SK-N-SH treated with all-trans-retinoic acid at 6 μM for 48 hours (cell line): ENCODE results near the gene CCDC154.

Experiments used
- ATAC-seq: fragments of 200-7000 bp; cut with Tn5 transposase; 3 replicates; pipeline ENCODE4 v1.9.1; 2020; ENCODE audit warnings: mild to moderate bottlenecking, moderate library complexity
- ARNTL ChIP-seq: fragments of 450-650 bp; formaldehyde crosslinking; IDR thresholded peaks from 2 replicates; pipeline ENCODE4 v1.5.0; 2020; ENCODE audit warnings: low read depth, mild to moderate bottlenecking, moderate library complexity, borderline replicate concordance
- BACH2 ChIP-seq: fragments of 250-450 bp; sonication (Bioruptor Pico); IDR thresholded peaks from 2 replicates; pipeline ENCODE4 v1.9.0; 2021; ENCODE audit warnings: mild to moderate bottlenecking, borderline replicate concordance
- CSDC2 ChIP-seq: fragments of 250-450 bp; sonication (Bioruptor Pico); IDR thresholded peaks from 2 replicates; pipeline ENCODE4 v1.5.0; 2020; ENCODE audit warnings: mild to moderate bottlenecking, moderate library complexity
- ESRRG ChIP-seq: fragments of 250-450 bp; sonication (Bioruptor Pico); IDR thresholded peaks from 2 replicates; pipeline ENCODE4 v1.6.1; 2021; ENCODE audit warnings: mild to moderate bottlenecking
- GLIS3 ChIP-seq: fragments of 250-450 bp; sonication (Bioruptor Pico); IDR thresholded peaks from 2 replicates; pipeline ENCODE4 v1.5.0; 2020; ENCODE audit warnings: mild to moderate bottlenecking, moderate library complexity
- ISL1 ChIP-seq: fragments of 250-450 bp; sonication (Bioruptor Pico); IDR thresholded peaks from 2 replicates; pipeline ENCODE4 v2.1.2; 2022; ENCODE audit warnings: mild to moderate bottlenecking, moderate library complexity
- OSR1 ChIP-seq: fragments of 250-450 bp; sonication (Bioruptor Pico); IDR thresholded peaks from 2 replicates; pipeline ENCODE4 v1.8.0; 2022; ENCODE audit warnings: moderate library complexity, mild to moderate bottlenecking, inconsistent platforms
- PATZ1 ChIP-seq: fragments of 250-450 bp; sonication (Bioruptor Pico); IDR thresholded peaks from 2 replicates; pipeline ENCODE4 v1.8.0; 2020; ENCODE audit warnings: mild to moderate bottlenecking, moderate library complexity, borderline replicate concordance
- POU6F1 ChIP-seq: fragments of 250-450 bp; sonication (Bioruptor Pico); IDR thresholded peaks from 2 replicates; pipeline ENCODE4 v1.8.0; 2021; ENCODE audit warnings: low read depth, mild to moderate bottlenecking, moderate library complexity, borderline replicate concordance
- RARB ChIP-seq: fragments of 250-450 bp; sonication (Bioruptor Pico); IDR thresholded peaks from 2 replicates; pipeline ENCODE4 v1.8.0; 2021; ENCODE audit warnings: mild to moderate bottlenecking, moderate library complexity
- SNAI2 ChIP-seq: fragments of 250-450 bp; sonication (Bioruptor Pico); IDR thresholded peaks from 2 replicates; pipeline ENCODE4 v1.5.0; 2020; ENCODE audit warnings: mild to moderate bottlenecking, moderate library complexity
- TCF4 ChIP-seq: fragments of 250-450 bp; sonication (Bioruptor Pico); IDR thresholded peaks from 2 replicates; pipeline ENCODE4 v1.8.0; 2021; ENCODE audit warnings: mild to moderate bottlenecking, moderate library complexity, borderline replicate concordance
- TOX ChIP-seq: fragments of 250-450 bp; sonication (Bioruptor Pico); IDR thresholded peaks from 2 replicates; pipeline ENCODE4 v1.8.0; 2021; ENCODE audit warnings: mild to moderate bottlenecking, moderate library complexity, borderline replicate concordance
- ZC3H10 ChIP-seq: fragments of 250-450 bp; sonication (Bioruptor Pico); IDR thresholded peaks from 2 replicates; pipeline ENCODE4 v1.5.1; 2021; ENCODE audit warnings: mild to moderate bottlenecking, moderate library complexity
- ZFP3 ChIP-seq: fragments of 250-450 bp; sonication (Bioruptor Pico); IDR thresholded peaks from 2 replicates; pipeline ENCODE4 v1.5.0; 2020; ENCODE audit warnings: mild to moderate bottlenecking, moderate library complexity
- ZFP30 ChIP-seq: fragments of 450-650 bp; formaldehyde crosslinking; IDR thresholded peaks from 2 replicates; pipeline ENCODE4 v1.5.0; 2022; ENCODE audit warnings: mild to moderate bottlenecking, moderate library complexity
- ZNF565 ChIP-seq: fragments of 450-650 bp; formaldehyde crosslinking; conservative IDR thresholded peaks from 2 replicates; pipeline ENCODE4 v1.5.0; 2020; ENCODE audit warnings: low read depth, mild to moderate bottlenecking, moderate library complexity
- ZNF70 ChIP-seq: fragments of 450-650 bp; formaldehyde crosslinking; IDR thresholded peaks from 2 replicates; pipeline ENCODE4 v1.5.0; 2020; ENCODE audit warnings: mild to moderate bottlenecking, moderate library complexity
- ZNF8 ChIP-seq: fragments of 450-650 bp; formaldehyde crosslinking; IDR thresholded peaks from 2 replicates; pipeline ENCODE4 v1.5.0; 2020; ENCODE audit warnings: mild to moderate bottlenecking, moderate library complexity
- TF ChIP-seq, protein P1 (sequence below): fragments of 250-450 bp; sonication (Bioruptor Pico); IDR thresholded peaks from 2 replicates; pipeline ENCODE4 v1.5.1; 2020; ENCODE audit warnings: low read depth, mild to moderate bottlenecking, moderate library complexity
- TF ChIP-seq, protein P2 (sequence below): fragments of 250-450 bp; sonication (Bioruptor Pico); IDR thresholded peaks from 2 replicates; pipeline ENCODE4 v1.5.0; 2020; ENCODE audit warnings: mild to moderate bottlenecking, moderate library complexity

CCDC154 gene

DNA sequence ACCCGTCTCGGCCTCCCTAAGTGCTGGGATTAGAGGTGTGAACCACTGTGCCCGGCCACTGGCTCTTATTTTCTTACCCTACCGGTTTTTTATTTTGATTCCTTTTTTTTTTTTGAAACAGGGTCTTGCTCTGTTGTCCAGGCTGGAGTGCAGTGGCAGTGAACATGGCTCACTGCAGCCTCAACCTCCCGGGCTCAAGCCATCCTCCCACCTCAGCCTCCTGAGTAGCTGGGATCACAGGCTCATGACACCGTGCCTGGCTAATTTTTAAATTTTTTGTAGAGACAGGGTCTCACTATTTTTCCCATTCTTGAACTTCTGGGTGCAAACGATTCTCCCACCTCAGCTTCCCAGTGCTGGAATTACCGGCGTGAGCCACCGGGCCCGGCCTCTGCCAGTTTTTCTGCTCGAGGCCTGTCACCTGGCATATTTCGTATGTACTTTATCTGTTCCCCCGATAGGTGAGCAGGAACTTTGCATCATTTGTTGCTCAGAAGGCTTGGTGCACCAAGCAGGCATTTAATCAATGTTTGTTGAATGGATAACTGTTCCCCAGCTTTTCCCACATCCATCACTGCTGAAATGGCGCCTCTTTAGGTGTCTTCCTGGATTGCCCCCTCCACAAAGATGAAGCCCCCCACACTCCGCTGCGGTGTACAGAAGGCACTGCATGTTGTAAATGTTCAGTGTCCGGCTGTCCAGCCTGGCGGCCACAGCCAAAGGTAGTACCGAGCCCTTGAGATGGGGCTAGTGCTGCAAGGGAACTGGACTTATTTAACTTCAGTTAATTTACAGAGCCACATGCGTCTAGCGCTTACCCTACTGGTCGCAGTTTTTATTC is 47.9 kb upstream of the CCDC154 start:
- TF ChIP-seq, protein P1, sequence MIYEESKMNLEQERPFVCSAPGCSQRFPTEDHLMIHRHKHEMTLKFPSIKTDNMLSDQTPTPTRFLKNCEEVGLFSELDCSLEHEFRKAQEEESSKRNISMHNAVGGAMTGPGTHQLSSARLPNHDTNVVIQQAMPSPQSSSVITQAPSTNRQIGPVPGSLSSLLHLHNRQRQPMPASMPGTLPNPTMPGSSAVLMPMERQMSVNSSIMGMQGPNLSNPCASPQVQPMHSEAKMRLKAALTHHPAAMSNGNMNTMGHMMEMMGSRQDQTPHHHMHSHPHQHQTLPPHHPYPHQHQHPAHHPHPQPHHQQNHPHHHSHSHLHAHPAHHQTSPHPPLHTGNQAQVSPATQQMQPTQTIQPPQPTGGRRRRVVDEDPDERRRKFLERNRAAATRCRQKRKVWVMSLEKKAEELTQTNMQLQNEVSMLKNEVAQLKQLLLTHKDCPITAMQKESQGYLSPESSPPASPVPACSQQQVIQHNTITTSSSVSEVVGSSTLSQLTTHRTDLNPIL (CRISPR knock-in tag) = no peak
- TF ChIP-seq CSDC2 (CRISPR knock-in tag) (no peak), ZFP3 (no peak), BACH2 (CRISPR knock-in tag) (no peak), ISL1 (CRISPR knock-in tag) (no peak), POU6F1 (no peak), ESRRG (CRISPR knock-in tag) (no peak), ZFP30 (CRISPR knock-in tag) (no peak), SNAI2 (CRISPR knock-in tag) (no peak), ZNF565 (CRISPR knock-in tag) (no peak), ARNTL (no peak), TOX (CRISPR knock-in tag) (no peak), RARB (CRISPR knock-in tag) (no peak)
- TF ChIP-seq, protein P2, sequence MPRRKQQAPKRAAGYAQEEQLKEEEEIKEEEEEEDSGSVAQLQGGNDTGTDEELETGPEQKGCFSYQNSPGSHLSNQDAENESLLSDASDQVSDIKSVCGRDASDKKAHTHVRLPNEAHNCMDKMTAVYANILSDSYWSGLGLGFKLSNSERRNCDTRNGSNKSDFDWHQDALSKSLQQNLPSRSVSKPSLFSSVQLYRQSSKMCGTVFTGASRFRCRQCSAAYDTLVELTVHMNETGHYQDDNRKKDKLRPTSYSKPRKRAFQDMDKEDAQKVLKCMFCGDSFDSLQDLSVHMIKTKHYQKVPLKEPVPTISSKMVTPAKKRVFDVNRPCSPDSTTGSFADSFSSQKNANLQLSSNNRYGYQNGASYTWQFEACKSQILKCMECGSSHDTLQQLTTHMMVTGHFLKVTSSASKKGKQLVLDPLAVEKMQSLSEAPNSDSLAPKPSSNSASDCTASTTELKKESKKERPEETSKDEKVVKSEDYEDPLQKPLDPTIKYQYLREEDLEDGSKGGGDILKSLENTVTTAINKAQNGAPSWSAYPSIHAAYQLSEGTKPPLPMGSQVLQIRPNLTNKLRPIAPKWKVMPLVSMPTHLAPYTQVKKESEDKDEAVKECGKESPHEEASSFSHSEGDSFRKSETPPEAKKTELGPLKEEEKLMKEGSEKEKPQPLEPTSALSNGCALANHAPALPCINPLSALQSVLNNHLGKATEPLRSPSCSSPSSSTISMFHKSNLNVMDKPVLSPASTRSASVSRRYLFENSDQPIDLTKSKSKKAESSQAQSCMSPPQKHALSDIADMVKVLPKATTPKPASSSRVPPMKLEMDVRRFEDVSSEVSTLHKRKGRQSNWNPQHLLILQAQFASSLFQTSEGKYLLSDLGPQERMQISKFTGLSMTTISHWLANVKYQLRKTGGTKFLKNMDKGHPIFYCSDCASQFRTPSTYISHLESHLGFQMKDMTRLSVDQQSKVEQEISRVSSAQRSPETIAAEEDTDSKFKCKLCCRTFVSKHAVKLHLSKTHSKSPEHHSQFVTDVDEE (CRISPR knock-in tag) = no peak
- no peak for ATAC-seq

DNA sequence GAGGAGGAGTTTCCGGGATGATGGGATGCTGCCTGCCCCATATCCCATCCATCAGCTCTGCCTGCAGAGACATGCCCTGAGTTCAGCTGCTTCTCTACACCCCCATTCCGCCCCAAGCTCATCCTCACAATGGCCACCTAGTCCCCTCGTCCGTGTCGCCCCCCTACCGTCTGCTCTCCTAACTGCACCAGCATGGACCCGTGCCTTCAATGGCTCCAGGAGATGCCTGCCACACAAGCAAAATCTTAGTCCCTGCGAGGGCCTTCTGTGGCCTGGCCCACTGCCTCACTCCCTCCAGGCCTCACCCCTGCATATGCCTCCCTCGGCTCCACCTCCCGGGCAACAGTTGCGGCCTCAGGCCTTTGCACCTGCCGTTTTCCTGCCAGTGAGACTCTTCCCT is 47.0 kb upstream of the CCDC154 start:
- no peak for TF ChIP-seq SNAI2 (CRISPR knock-in tag)
- no peak for TF ChIP-seq ZFP3
- ATAC-seq = no peak

GRCh38 chr16:1489077-1489476 is 44.7 kb upstream of the CCDC154 start:
- no peak for TF ChIP-seq BACH2 (CRISPR knock-in tag)
- TF ChIP-seq ISL1 (CRISPR knock-in tag) = no peak
- TF ChIP-seq, protein P2 (CRISPR knock-in tag) = no peak
- no peak for TF ChIP-seq ZFP30 (CRISPR knock-in tag)
- TF ChIP-seq TCF4 (CRISPR knock-in tag) = no peak
- no peak for TF ChIP-seq ZFP3
- TF ChIP-seq RARB (CRISPR knock-in tag) = no peak
- TF ChIP-seq OSR1 (CRISPR knock-in tag) = no peak
- TF ChIP-seq, protein P1 (CRISPR knock-in tag) = no peak
- TF ChIP-seq ZC3H10 (CRISPR knock-in tag) = no peak
- no peak for TF ChIP-seq CSDC2 (CRISPR knock-in tag)
- no peak for TF ChIP-seq ZNF8
- no peak for TF ChIP-seq SNAI2 (CRISPR knock-in tag)
- no peak for TF ChIP-seq ARNTL
- no peak for TF ChIP-seq ESRRG (CRISPR knock-in tag)
- TF ChIP-seq PATZ1 (CRISPR knock-in tag) = no peak
- TF ChIP-seq GLIS3 (CRISPR knock-in tag) = no peak
- no peak for TF ChIP-seq POU6F1
- TF ChIP-seq ZNF70 (CRISPR knock-in tag) = no peak
- ATAC-seq = no peak
